ENCODE results near the gene NENF. TPM values are rescaled to one million over a fixed set of nuclear protein-coding genes. Genes with fewer than 3 reads are reported as not detected.

NENF gene
- polyA plus RNA-seq, 3 donors, result 34.3 to 40.6 (median 36.2) TPM

- DNase-seq (ENCODE audit: extremely low read depth in 1 of 11, low read depth in 9 of 11, low spot score in 4 of 11), result peak in 4 of 11 donors; percentile 46 to 64 (median 51)
Observed at GRCh38 chr1:212485913-212486618, 53.3 kb downstream of the NENF start.

- no peak for DNase-seq (ENCODE audit: extremely low read depth in 1 of 11, low read depth in 9 of 11, low spot score in 4 of 11)
Observed at GRCh38 chr1:212486619-212486975, 53.9 kb downstream of the NENF start.

- no peak for DNase-seq (ENCODE audit: extremely low read depth in 1 of 11, low read depth in 9 of 11, low spot score in 4 of 11)
Observed at GRCh38 chr1:212487286-212487685, 54.6 kb downstream of the NENF start.

DNA sequence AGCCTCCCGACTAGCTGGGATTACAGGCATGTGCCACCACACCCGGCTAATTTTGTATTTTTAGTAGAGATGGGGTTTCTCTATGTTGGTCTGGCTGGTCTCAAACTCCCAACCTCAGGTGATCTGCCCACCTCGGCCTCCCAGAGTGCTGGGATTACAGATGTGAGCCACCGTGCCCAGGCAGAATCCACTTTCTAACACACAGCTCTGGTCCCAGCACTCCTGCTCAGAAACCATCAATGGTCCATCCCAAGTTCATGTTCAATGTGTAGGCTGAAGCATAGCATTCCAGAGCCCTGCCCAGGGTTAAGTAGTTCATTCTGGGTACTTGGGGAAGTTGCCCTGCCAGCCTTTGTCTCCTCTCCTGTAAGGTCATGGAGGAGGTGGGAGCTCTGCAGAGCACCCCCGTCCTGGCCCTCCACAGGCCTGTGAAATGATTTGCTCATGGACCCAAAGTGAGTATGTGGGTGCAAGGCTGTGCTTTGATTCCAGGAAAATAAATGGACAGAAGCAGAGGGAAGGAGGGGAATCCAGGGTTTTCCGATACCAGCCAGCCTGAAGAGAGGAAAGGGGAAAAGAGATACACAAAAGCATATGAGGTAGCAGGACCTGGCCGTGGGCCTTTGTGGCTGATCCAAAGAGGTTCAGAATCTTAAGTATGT, 55.2 kb downstream of the NENF start:
- no peak for DNase-seq (ENCODE audit: extremely low read depth in 1 of 11, low read depth in 9 of 11, low spot score in 4 of 11)

DNA sequence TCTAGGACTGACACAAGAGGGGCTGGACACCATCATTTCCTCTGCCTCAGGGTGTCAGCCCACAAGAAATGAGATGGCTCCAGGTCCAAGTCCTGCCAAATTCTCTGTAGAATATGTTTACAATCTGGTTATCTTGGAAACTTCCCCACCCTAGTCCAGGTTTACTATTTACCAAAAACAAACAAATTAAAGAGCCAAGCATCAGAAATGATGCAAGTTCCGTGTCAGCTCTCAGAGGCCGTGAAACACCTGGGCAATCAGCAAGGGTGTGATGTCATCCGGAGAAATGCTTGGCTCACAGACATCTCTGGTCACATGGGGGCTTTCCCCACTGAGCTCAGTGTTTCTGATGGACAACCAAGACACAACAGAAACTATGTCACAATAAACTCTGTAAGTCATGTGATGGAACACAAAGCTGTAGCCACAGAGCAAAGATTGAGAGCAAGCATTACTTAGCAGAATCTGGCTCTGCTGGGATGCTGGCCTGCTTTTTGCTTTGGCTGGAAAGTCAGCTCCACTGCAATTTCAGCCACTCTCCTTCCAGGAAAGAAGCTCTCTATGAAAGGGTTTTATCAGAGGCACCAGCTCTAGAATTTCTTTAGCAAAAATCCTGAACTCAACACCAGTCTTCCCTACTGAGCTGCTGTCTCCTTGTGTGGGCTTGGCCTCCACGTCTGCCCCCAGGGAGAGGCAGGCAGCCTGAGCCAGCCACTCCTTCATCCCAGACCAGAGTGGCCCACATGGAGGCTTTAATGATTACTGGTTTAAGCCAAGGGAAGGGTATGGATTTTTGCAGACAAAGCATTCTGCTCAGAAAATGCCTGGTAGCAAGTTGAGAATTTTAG, 55.9 kb downstream of the NENF start:
- no peak for DNase-seq (ENCODE audit: extremely low read depth in 1 of 11, low read depth in 9 of 11, low spot score in 4 of 11)

- no peak for DNase-seq (ENCODE audit: extremely low read depth in 1 of 11, low read depth in 9 of 11, low spot score in 4 of 11)
Observed at GRCh38 chr1:212489284-212489859, 56.7 kb downstream of the NENF start.

GRCh38 chr1:212490276-212490675, 57.6 kb downstream of the NENF start:
- no peak for DNase-seq (ENCODE audit: extremely low read depth in 1 of 11, low read depth in 9 of 11, low spot score in 4 of 11)

DNA sequence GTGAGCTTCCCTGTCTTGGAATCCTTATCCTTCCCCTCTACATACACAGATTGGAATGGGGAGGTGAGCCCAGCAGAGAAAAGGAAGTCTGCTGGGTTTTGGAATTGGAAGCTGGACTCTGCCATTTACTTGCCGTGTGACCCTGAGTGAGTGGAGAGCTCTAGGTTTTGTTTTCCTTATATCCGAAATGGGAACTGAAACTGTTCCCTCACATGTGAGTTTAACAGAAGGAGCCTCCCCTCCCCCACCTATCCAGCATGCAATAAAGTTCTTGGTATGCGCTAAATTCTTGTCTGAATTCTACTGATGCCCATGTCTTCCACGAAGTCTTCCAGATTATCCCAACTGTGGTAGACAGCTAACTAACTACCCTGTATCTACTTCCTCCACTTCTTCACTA, 58.7 kb downstream of the NENF start:
- no peak for DNase-seq (ENCODE audit: extremely low read depth in 1 of 11, low read depth in 9 of 11, low spot score in 4 of 11)

Other genes with a start within 250 kb of the NENF start
- gene PPP2R5A, start 147.5 kb upstream of the NENF start, polyA plus RNA-seq (ENCODE audit: insufficient read length in 3 of 3), result 10 to 100 TPM; 28.5 to 38.3 (median 33.8) TPM
- gene PACC1, start 18.0 kb upstream of the NENF start, polyA plus RNA-seq (ENCODE audit: insufficient read length in 3 of 3), result 10 to 100 TPM; 12.9 to 14.8 (median 14.1) TPM
- 10 to 100 TPM; 13.2 to 33.4 (median 18.5) TPM for gene ATF3, start 175.8 kb downstream of the NENF start, polyA plus RNA-seq (ENCODE audit: insufficient read length in 3 of 3)